ENCODE measurements around the gene LGI4. TPM values are rescaled to one million over a fixed set of nuclear protein-coding genes. Genes with fewer than 3 reads are reported as not detected.
"Not testable (repeated sequence)": the region's sequence is repeated elsewhere in the genome, so short reads cannot be mapped to it uniquely, and the experiment has no call there.

Gene LGI4
- total RNA-seq, 1 experiment from 2014 or later, result not detected

DNA sequence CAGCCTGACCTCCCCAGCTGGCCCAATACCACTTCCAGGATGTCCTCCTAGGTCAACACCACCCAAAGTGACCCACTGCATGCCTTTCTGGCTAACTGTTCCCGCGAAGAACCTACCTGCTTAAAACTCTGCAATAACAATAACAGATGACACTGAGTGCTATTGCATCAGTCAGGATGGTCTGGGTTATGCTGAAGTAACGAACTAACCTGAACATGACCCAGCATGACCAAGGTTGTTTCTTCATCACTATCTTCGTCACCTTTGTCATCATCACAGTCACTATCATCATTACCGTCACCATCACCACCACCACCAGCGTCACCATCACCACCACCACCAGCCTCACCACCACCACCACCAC, 29.8 kb downstream of the LGI4 start:
- H3K9ac ChIP-seq (ENCODE audit: low read length), result no peak overlapping the region
- H3K79me2 ChIP-seq (ENCODE audit: low read length), result no peaks in the 10 kb centered on the region
- DNase-seq, result no peak
- no peak overlapping the region for H3K4me3 ChIP-seq (ENCODE audit: low read length)
- H3K27me3 ChIP-seq (ENCODE audit: low read length), result no peaks in the 10 kb centered on the region
- no peaks in the 10 kb centered on the region for H3K9me3 ChIP-seq (ENCODE audit: low read length)
- H4K20me1 ChIP-seq (ENCODE audit: insufficient read depth, low read depth, low read length), result no peaks in the 10 kb centered on the region
- no peaks in the 10 kb centered on the region for H3K36me3 ChIP-seq (ENCODE audit: insufficient read depth, low read length)
- no peaks in the 10 kb centered on the region for H3K9me2 ChIP-seq (replicated peaks; ENCODE audit: insufficient read depth, low read length)
- H3K4me2 ChIP-seq (ENCODE audit: low read depth, low read length, poor library complexity, severe bottlenecking), result no peak overlapping the region
- H3K27ac ChIP-seq (ENCODE audit: low read length), result no peak overlapping the region
- H3K4me1 ChIP-seq (ENCODE audit: low read length), result no peaks in the 10 kb centered on the region
- H2AFZ ChIP-seq (ENCODE audit: low read length), result no peak overlapping the region

DNA sequence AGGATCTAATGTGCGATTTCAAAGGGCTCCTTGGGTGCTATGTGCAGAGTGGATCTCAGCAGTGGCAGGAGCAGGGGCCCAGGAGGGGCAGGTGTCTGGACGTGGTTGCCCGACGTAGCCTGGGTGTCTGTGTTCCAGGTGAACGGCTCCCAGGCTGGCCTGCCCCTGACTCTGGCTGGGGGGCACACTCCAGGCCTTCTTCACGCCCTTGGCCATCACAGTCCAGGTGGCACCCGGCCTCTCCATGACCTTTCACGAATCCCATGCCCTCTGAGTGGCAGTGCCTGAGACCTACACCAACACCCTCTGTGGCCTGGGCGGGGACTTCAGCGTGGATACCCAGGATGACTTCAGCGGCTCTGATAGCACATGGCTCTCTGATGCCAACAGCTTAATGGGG, 30.5 kb downstream of the LGI4 start:
- no peaks in the 10 kb centered on the region for H3K27me3 ChIP-seq (ENCODE audit: low read length)
- H2AFZ ChIP-seq (ENCODE audit: low read length), result no peak overlapping the region
- DNase-seq, result no peak
- no peak overlapping the region for H3K4me2 ChIP-seq (ENCODE audit: low read depth, low read length, poor library complexity, severe bottlenecking)
- H3K36me3 ChIP-seq (ENCODE audit: insufficient read depth, low read length), result no peaks in the 10 kb centered on the region
- H3K4me1 ChIP-seq (ENCODE audit: low read length), result peaks cover 4% of the 10 kb centered on the region
- H3K79me2 ChIP-seq (ENCODE audit: low read length), result no peaks in the 10 kb centered on the region
- no peaks in the 10 kb centered on the region for H3K9me2 ChIP-seq (replicated peaks; ENCODE audit: insufficient read depth, low read length)
- no peak overlapping the region for H3K27ac ChIP-seq (ENCODE audit: low read length)
- no peak overlapping the region for H3K4me3 ChIP-seq (ENCODE audit: low read length)
- no peaks in the 10 kb centered on the region for H4K20me1 ChIP-seq (ENCODE audit: insufficient read depth, low read depth, low read length)
- no peaks in the 10 kb centered on the region for H3K9me3 ChIP-seq (ENCODE audit: low read length)
- H3K9ac ChIP-seq (ENCODE audit: low read length), result no peak overlapping the region

DNA sequence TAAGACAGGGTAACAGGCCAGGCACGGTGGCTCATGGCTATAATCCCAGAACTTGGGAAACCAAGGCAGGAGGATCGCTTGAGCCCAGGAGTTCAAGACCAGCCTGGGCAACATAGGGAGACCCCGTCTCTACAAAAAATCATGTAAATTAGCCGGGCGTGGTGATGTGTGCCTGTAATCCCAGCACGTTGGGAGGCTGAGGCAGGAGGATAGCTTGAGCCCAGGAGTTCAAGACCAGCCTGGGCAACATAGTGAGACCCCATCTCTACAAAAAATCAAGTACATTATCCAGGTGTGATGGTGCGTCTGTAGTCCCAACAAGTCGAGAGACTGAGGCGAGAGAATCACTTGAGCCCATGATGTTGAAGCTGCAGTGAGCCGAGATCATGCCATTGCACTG, 31.2 kb downstream of the LGI4 start:
- not testable (repeated sequence) for DNase-seq; H3K4me1 ChIP-seq (ENCODE audit: low read length); H3K4me3 ChIP-seq (ENCODE audit: low read length); H3K27ac ChIP-seq (ENCODE audit: low read length); H3K9me3 ChIP-seq (ENCODE audit: low read length); H4K20me1 ChIP-seq (ENCODE audit: insufficient read depth, low read depth, low read length); H3K27me3 ChIP-seq (ENCODE audit: low read length); H3K79me2 ChIP-seq (ENCODE audit: low read length); H3K36me3 ChIP-seq (ENCODE audit: insufficient read depth, low read length); H2AFZ ChIP-seq (ENCODE audit: low read length); H3K9me2 ChIP-seq (replicated peaks; ENCODE audit: insufficient read depth, low read length); H3K9ac ChIP-seq (ENCODE audit: low read length); H3K4me2 ChIP-seq (ENCODE audit: low read depth, low read length, poor library complexity, severe bottlenecking)

DNA sequence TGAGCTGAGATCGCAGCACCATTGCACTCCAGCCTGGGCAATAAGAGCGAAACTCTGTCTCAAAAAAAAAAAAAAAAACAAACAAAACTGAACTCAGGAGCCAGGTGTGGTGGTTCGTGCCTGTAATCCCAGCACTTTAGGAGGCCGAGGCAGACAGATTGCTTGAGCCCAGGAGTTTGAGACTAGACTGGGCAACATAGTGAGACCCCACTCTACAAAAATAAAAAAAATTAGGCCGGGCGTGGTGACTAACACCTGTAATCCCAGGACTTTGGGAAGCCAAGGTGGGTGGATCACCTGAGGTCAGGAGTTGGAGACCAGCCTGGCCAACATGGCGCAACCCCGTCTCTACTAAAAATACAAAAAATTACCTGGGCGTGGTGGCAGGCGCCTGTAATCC, 32.9 kb downstream of the LGI4 start:
- H3K9me2 ChIP-seq (replicated peaks; ENCODE audit: insufficient read depth, low read length); H3K4me2 ChIP-seq (ENCODE audit: low read depth, low read length, poor library complexity, severe bottlenecking); H3K27me3 ChIP-seq (ENCODE audit: low read length); H3K4me1 ChIP-seq (ENCODE audit: low read length); H3K9me3 ChIP-seq (ENCODE audit: low read length); DNase-seq; H3K36me3 ChIP-seq (ENCODE audit: insufficient read depth, low read length); H3K79me2 ChIP-seq (ENCODE audit: low read length); H3K27ac ChIP-seq (ENCODE audit: low read length); H3K4me3 ChIP-seq (ENCODE audit: low read length); H4K20me1 ChIP-seq (ENCODE audit: insufficient read depth, low read depth, low read length); H2AFZ ChIP-seq (ENCODE audit: low read length); H3K9ac ChIP-seq (ENCODE audit: low read length): not testable (repeated sequence)

DNA sequence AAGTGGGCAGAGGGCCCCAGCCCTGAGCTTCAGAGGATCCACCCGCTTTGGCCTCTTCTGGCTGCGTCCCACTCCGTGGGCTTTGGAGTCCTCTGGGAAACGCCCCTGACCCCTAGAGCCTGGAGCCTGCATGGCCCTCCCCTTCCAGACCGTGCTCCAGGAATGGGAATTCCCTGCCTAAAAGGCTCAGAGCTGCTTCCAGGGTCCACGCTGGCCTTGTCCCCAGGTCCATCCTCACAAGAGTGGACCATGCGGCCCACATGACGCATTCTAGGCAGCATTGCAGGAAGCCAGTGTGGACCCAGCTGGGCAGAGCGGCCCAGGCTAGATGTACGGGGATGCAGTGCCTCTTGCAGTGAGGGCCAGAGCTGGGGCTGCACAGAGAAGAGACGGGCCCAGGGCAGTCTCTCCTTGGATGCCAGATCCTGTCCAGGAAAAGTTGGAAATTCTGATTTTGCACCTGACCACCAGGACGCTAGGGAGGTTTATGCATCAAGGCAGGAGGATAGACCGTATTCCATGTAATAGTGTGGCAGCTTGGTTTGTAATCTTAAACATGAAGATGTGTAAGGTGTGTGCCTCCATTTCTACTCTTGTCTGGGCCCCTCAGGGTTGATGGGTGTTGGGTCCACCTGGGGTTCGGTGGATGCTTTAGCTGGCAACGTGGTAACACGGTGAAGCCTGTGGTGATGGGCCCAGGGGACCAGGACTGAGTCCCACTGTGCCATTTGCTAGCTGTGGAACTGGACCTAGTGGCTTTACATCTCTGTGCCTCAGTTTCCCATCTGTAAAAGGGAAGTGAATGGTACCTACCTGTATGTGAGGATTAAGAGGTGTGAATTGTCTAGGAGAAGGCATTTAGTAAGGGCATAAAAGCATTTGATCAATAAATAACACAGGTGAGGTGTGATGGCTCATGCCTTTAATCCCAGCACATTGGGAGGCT, 34.0 kb downstream of the LGI4 start:
- no peak overlapping the region for H3K9ac ChIP-seq (ENCODE audit: low read length)
- H3K9me3 ChIP-seq (ENCODE audit: low read length), result no peaks in the 10 kb centered on the region
- no peaks in the 10 kb centered on the region for H3K9me2 ChIP-seq (replicated peaks; ENCODE audit: insufficient read depth, low read length)
- H3K27me3 ChIP-seq (ENCODE audit: low read length), result no peaks in the 10 kb centered on the region
- H3K4me1 ChIP-seq (ENCODE audit: low read length), result peaks cover 7% of the 10 kb centered on the region
- no peak overlapping the region for H3K27ac ChIP-seq (ENCODE audit: low read length)
- H3K4me2 ChIP-seq (ENCODE audit: low read depth, low read length, poor library complexity, severe bottlenecking), result no peak overlapping the region
- no peaks in the 10 kb centered on the region for H4K20me1 ChIP-seq (ENCODE audit: insufficient read depth, low read depth, low read length)
- no peaks in the 10 kb centered on the region for H3K36me3 ChIP-seq (ENCODE audit: insufficient read depth, low read length)
- H3K4me3 ChIP-seq (ENCODE audit: low read length), result no peak overlapping the region
- H3K79me2 ChIP-seq (ENCODE audit: low read length), result no peaks in the 10 kb centered on the region
- no peak overlapping the region for H2AFZ ChIP-seq (ENCODE audit: low read length)
- DNase-seq, result no peak

DNA sequence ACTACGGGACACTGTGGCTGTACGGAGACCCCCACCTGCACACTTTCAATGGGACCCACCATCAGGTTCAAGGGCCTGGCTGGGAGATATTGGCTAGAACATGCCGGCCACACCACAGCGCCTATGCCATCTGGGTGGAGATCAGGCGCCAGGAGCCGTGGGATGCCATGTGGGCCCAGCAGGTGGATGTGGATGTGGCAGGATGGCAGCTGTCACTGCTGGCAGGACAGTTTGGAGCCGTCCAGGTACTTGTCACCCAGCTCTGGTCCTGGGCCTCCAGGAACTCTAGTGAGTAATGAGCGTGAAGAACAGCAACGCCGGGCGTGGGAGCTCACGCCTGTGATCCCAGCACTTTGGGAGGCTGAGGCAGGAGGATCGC, 35.0 kb downstream of the LGI4 start:
- no peak for DNase-seq
- Histone ChIP-seq H3K9me2 (replicated peaks; ENCODE audit: insufficient read depth, low read length) (no peaks in the 10 kb centered on the region), H3K4me1 (ENCODE audit: low read length) (peaks cover 7% of the 10 kb centered on the region), H3K4me3 (ENCODE audit: low read length) (no peak overlapping the region), H4K20me1 (ENCODE audit: insufficient read depth, low read depth, low read length) (no peaks in the 10 kb centered on the region), H3K36me3 (ENCODE audit: insufficient read depth, low read length) (no peaks in the 10 kb centered on the region), H3K4me2 (ENCODE audit: low read depth, low read length, poor library complexity, severe bottlenecking) (no peak overlapping the region), H3K27me3 (ENCODE audit: low read length) (no peaks in the 10 kb centered on the region), H3K79me2 (ENCODE audit: low read length) (no peaks in the 10 kb centered on the region), H3K27ac (ENCODE audit: low read length) (no peak overlapping the region), H3K9ac (ENCODE audit: low read length) (no peak overlapping the region), H2AFZ (ENCODE audit: low read length) (no peak overlapping the region), H3K9me3 (ENCODE audit: low read length) (no peaks in the 10 kb centered on the region)

DNA sequence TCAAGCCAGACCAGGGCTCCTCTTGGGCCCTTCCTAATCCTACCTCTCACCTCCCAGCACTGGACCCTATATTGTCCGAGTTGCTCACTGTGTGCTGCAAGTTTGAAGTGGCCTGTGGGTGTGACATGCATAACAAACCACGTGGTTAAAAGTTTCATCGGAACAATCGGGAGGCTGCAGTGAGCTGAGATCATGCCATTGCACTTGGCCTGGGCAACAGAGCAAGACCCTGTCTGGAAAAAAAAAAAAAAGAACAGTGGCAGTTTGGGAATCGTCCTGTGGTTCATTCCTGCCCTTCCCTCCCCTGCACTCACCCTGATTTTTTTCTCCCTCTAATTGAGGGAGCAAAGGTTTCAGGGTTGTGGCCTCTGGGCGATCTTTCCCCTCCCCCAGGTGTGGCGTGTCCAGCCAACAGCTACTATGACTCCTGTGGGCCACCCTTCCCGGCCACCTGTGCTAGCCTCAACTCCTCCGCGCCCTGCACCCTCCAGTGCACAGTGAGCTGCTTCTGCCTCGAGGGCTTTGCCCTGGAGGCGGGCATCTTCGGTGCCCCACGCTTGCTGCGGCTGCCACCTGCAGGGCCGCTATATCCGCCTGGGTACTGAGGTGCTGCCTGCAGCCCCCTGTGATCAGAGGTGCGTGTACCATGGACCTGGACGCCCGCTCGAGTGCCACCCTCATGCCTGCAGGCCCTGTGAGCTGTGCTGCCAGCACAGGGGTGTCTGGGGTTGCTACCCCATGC, 35.5 kb downstream of the LGI4 start:
- peaks cover 7% of the 10 kb centered on the region for H3K4me1 ChIP-seq (ENCODE audit: low read length)
- no peaks in the 10 kb centered on the region for H3K27me3 ChIP-seq (ENCODE audit: low read length)
- H3K9ac ChIP-seq (ENCODE audit: low read length), result no peak overlapping the region
- no peak overlapping the region for H3K27ac ChIP-seq (ENCODE audit: low read length)
- no peak overlapping the region for H3K4me3 ChIP-seq (ENCODE audit: low read length)
- H3K9me2 ChIP-seq (replicated peaks; ENCODE audit: insufficient read depth, low read length), result no peaks in the 10 kb centered on the region
- no peaks in the 10 kb centered on the region for H3K9me3 ChIP-seq (ENCODE audit: low read length)
- no peak overlapping the region for H3K4me2 ChIP-seq (ENCODE audit: low read depth, low read length, poor library complexity, severe bottlenecking)
- DNase-seq, result peak; percentile 60
- no peaks in the 10 kb centered on the region for H3K36me3 ChIP-seq (ENCODE audit: insufficient read depth, low read length)
- H4K20me1 ChIP-seq (ENCODE audit: insufficient read depth, low read depth, low read length), result no peaks in the 10 kb centered on the region
- no peaks in the 10 kb centered on the region for H3K79me2 ChIP-seq (ENCODE audit: low read length)
- no peak overlapping the region for H2AFZ ChIP-seq (ENCODE audit: low read length)

DNA sequence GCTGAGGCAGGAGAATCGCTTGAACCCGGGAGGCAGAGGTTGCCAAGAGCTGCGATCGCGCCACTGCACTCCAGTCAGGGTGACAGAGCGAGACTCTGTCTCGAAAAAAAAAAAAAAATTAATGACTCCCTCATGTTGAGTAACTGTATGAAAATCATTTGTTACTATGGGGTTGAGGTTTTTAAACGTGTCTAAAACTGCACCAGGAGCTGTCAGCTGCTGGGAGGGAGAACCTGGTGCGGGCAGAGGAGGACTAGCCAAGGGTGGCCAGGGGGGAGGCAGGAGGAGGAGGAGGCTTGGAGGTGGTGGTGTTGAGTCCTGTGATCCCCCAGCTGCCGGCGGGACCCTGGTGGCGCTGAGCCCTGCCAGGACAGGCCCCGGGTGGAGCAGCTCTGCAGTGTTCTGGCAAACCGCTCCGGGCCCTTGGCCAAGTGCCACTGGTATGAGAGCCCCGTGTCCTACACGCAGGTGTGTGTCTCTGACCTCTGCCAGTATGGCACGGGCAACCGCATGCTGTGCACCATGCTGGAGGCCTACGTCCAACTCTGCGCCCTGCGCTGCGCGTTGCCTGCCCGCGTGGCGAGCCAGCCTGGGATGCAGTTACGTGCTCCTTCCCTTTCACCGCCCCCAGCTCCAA, 36.3 kb downstream of the LGI4 start:
- no peaks in the 10 kb centered on the region for H3K36me3 ChIP-seq (ENCODE audit: insufficient read depth, low read length)
- no peak overlapping the region for H3K4me3 ChIP-seq (ENCODE audit: low read length)
- no peaks in the 10 kb centered on the region for H3K79me2 ChIP-seq (ENCODE audit: low read length)
- H3K9ac ChIP-seq (ENCODE audit: low read length), result no peak overlapping the region
- no peak overlapping the region for H2AFZ ChIP-seq (ENCODE audit: low read length)
- no peaks in the 10 kb centered on the region for H4K20me1 ChIP-seq (ENCODE audit: insufficient read depth, low read depth, low read length)
- peaks cover 7% of the 10 kb centered on the region for H3K4me1 ChIP-seq (ENCODE audit: low read length)
- H3K9me2 ChIP-seq (replicated peaks; ENCODE audit: insufficient read depth, low read length), result no peaks in the 10 kb centered on the region
- DNase-seq, result no peak
- no peaks in the 10 kb centered on the region for H3K9me3 ChIP-seq (ENCODE audit: low read length)
- H3K4me2 ChIP-seq (ENCODE audit: low read depth, low read length, poor library complexity, severe bottlenecking), result no peak overlapping the region
- no peaks in the 10 kb centered on the region for H3K27me3 ChIP-seq (ENCODE audit: low read length)
- no peak overlapping the region for H3K27ac ChIP-seq (ENCODE audit: low read length)

Measured in Karpas-422 (cell line).